ENCODE results near the gene GPR37L1. TPM values are rescaled to one million over a fixed set of nuclear protein-coding genes. Genes with fewer than 3 reads are reported as not detected.
"Not testable (repeated sequence)": the region's sequence is repeated elsewhere in the genome, so short reads cannot be mapped to it uniquely, and the experiment has no call there.

Gene GPR37L1
- total and polyA plus RNA-seq, 3 donors from 2014 or later: 0.42 to 1.6 (median 0.56) TPM

DNA sequence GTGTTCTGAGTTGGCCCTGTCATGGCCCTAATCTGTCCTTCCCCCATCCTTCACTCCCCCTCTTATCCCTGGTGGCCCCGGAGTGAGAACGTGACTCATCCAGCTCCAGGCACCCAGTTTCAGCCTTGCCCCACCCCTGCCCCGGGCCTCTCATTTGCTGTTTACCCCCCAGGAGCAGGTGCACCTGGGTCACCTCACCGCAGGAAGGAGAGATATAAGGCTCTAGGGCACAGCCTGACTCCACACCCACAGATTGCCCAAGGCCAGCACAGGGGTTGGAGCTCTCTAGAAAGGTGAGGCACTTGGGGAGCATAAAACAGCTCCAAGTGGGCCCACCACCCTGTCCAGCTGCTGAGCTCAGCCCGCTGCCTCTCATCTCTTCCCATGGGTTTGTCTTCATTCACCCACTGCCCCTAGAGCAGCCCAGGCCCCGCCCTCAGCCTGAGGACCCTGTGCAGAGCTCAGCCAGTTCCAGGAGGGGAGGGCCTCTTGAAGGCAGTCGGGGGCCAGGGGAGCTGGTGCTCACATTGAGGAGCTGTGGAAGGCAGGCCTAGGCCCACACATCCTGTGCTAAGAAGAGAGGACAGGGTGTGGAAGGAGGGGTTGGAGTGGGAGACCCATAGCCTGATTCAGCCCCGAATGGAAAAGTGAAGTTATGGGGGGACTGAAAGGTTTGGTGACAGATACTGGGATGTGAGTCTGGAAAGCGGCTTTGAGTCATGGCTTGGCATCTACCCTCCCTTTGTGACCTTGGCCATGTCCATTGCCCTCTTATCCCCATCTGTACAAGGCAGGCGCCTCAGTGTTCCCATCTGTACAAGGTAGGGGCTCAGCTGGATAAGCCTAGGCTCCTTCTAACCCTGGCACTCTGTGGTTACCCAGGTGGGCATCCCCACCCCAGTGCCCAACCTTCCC lies 16.1 kb upstream of the GPR37L1 start:
- peak overlapping the region in 1 of 2 donors; percentile 24 for H3K27ac ChIP-seq
- intact Hi-C loops (cut with DNase I; ENCODE audit: low total_unique reads): no loop called here

DNA sequence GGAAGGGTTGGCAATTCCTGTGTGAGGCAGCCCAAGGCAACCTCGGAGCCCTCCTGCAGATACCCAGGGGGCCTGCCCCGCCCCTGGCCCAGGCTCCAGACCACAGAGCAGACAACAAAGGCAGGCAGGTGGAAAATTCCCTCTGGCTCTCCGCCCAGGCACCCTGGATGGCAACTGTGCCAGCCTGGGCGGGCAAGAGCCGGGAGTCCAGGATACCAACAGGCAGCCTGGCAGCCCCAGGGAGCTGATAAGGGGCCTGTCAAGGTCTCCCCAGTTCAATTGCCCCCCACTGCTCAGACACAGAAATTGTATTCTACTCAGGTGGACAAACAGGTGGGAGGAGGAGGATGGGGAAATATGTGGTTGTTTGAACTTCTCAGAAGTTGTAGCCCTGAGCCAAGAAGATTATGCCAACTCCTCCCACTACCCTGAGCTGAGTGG lies 15.4 kb upstream of the GPR37L1 start:
- no peak overlapping the region for H3K4me3 ChIP-seq
- peaks cover 26% of the 10 kb centered on the region for H3K4me1 ChIP-seq
- DNase-seq: peak; percentile 73
- H3K27ac ChIP-seq: no peak overlapping the region
- 48 to 81% methylated on average over 3 to 5 of the region's 5 CpGs for WGBS, 2 donors
- H3K27me3 ChIP-seq: no peaks in the 10 kb centered on the region
- no peaks in the 10 kb centered on the region for H3K9me3 ChIP-seq
- TF ChIP-seq, protein P1, sequence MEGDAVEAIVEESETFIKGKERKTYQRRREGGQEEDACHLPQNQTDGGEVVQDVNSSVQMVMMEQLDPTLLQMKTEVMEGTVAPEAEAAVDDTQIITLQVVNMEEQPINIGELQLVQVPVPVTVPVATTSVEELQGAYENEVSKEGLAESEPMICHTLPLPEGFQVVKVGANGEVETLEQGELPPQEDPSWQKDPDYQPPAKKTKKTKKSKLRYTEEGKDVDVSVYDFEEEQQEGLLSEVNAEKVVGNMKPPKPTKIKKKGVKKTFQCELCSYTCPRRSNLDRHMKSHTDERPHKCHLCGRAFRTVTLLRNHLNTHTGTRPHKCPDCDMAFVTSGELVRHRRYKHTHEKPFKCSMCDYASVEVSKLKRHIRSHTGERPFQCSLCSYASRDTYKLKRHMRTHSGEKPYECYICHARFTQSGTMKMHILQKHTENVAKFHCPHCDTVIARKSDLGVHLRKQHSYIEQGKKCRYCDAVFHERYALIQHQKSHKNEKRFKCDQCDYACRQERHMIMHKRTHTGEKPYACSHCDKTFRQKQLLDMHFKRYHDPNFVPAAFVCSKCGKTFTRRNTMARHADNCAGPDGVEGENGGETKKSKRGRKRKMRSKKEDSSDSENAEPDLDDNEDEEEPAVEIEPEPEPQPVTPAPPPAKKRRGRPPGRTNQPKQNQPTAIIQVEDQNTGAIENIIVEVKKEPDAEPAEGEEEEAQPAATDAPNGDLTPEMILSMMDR (IDR thresholded peaks at IDR 0.05): no peak
- no peak for TF ChIP-seq POLR2A (IDR thresholded peaks at IDR 0.05)
- intact Hi-C loops (cut with DNase I; ENCODE audit: low total_unique reads): no loop called here
- H3K36me3 ChIP-seq (ENCODE audit: low read depth, missing control alignments): no peaks in the 10 kb centered on the region

More for the DNA sequence above, 16.1 kb upstream of the GPR37L1 start:
- Histone ChIP-seq H3K36me3 (ENCODE audit: low read depth, missing control alignments) (no peaks in the 10 kb centered on the region), H3K9me3 (no peaks in the 10 kb centered on the region), H3K27me3 (no peaks in the 10 kb centered on the region), H3K4me3 (no peak overlapping the region), H3K4me1 (peaks cover 26% of the 10 kb centered on the region)
- WGBS, 2 donors: 67 to 82% methylated on average over 9 to 10 of the region's 10 CpGs
- TF ChIP-seq, protein P1 (IDR thresholded peaks at IDR 0.05): no peak
- no peak for TF ChIP-seq POLR2A (IDR thresholded peaks at IDR 0.05)
- DNase-seq: peak; percentile 45

DNA sequence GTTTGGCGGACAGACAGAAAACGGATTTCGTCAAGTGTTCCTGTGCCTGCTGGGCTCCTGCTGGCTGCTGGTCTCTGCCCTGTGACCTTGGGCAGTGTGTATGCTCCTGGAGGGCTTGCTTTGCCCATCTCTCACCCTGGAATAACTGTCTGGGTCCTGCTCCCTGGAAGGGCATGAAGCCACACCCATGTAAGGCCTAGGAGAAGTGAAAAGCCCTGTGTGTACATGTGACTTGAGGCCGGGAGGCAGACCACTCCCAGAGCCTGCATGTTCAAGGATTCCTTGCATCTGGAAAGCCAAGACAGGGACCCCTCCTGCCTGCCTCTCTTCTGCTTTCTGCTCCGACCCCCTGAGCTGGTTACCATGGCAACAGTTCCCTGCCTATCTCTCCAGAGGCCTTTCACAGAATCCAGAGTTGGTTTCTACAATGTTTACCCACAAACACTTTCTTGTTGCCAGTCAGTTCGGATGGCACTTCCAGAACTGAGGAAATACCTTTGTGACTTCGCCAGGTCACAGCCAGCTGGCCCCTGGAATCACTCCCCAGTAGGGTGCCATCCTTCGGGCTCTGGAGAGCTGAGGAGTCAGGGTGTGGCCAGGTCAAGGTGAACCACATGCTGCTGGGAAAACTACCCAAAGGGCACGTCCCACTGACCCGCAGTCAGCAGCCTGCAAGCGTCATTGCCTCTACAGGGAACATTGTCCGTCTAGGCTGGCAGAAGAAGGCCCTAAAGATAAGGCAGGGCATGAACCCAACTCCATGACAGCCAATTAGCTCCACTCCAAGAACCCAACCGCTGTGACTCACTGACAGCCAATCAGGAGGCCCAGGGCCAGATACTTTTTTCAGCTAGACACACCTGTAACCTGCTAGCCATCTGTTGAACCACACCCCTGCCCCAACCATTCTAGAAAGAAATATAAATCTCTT lies 14.7 kb upstream of the GPR37L1 start:
- DNase-seq: peak; percentile 79
- TF ChIP-seq, protein P1 (IDR thresholded peaks at IDR 0.05): no peak
- no peak for TF ChIP-seq POLR2A (IDR thresholded peaks at IDR 0.05)
- Histone ChIP-seq H3K9me3 (no peaks in the 10 kb centered on the region), H3K4me3 (no peak overlapping the region), H3K27ac (no peak overlapping the region), H3K4me1 (peaks cover 31% of the 10 kb centered on the region), H3K27me3 (no peaks in the 10 kb centered on the region), H3K36me3 (ENCODE audit: low read depth, missing control alignments) (no peaks in the 10 kb centered on the region)
- intact Hi-C loops (cut with DNase I; ENCODE audit: low total_unique reads): no loop called here
- 62 to 77% methylated on average over 12 to 13 of the region's 13 CpGs for WGBS, 2 donors

DNA sequence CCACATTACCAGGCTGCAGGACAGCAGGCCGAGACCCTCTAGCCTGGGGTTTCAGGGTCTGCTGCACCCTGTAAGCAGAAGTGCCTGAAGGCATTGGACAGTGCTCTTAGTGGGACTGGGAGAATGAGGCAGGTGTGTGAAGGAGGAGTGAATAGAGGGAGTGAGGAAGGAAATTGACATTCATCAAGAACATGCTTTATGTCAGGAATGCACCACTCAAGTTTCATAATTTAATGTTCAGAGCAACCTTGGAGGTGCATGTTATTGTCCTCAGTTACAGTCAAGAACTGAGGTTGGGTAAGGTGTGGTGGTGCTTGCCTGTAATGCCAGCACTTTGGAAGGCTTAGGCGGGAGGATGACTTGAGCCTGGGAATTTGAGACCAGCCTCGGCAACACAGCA lies 11.7 kb upstream of the GPR37L1 start:
- Histone ChIP-seq H3K4me3 (no peak overlapping the region), H3K36me3 (ENCODE audit: low read depth, missing control alignments) (no peaks in the 10 kb centered on the region), H3K9me3 (no peaks in the 10 kb centered on the region), H3K27me3 (no peaks in the 10 kb centered on the region), H3K4me1 (peaks cover 38% of the 10 kb centered on the region), H3K27ac (no peak overlapping the region)
- intact Hi-C loops (cut with DNase I; ENCODE audit: low total_unique reads): no loop called here
- TF ChIP-seq POLR2A (IDR thresholded peaks at IDR 0.05): no peak
- TF ChIP-seq, protein P1 (IDR thresholded peaks at IDR 0.05): no peak
- WGBS, 2 donors: 67 to 80% methylated on average over 3 of the region's 3 CpGs
- DNase-seq: no peak

DNA sequence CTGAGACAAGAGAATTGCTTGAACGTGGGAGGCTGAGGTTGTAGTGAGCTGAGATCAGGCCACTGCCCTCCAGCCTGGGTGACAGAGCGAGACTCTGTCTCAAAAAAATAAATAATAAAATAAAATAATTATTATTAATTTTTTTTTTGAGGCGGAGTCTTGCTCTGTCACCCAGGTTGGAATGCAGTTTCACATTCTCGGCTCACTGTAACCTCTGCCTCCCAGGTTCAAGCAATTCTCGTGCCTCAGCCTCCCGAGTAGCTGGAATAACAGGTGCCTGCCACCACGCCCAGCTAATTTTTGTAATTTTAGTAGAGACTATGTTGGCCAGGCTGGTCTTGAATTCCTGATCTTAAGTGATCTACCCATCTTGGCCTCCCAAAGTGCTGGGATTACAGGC lies 11.1 kb upstream of the GPR37L1 start:
- H3K27ac ChIP-seq; DNase-seq; H3K9me3 ChIP-seq; intact Hi-C loops (cut with DNase I; ENCODE audit: low total_unique reads); H3K36me3 ChIP-seq (ENCODE audit: low read depth, missing control alignments); H3K4me3 ChIP-seq; H3K27me3 ChIP-seq: not testable (repeated sequence)
- WGBS, 2 donors: 84 to 87% methylated on average over 7 of the region's 7 CpGs
- H3K4me1 ChIP-seq: peaks cover 34% of the 10 kb centered on the region

Measured in testis (tissue), 3 donors.